CD4-positive, alpha-beta T cell treated with Interleukin-17A for 1 hour (primary cell): ENCODE results near the gene LGALS7.
"Not testable (repeated sequence)": the region's sequence is repeated elsewhere in the genome, so short reads cannot be mapped to it uniquely, and the experiment has no call there.

Experiments used
- DNase-seq: peaks from one replicate; pipeline ENCODE4 v3.0.0-alpha.2; 2020

Gene LGALS7

GRCh38 chr19:38773469-38774177, at the start of gene LGALS7:
Gene LGALS7, minus strand, starts transcription at chr19:38773517. Its CDS starts 25 bp downstream, at chr19:38773492.
- DNase-seq: no peak

GRCh38 chr19:38821230-38821825, 48.0 kb upstream of the LGALS7 start:
- not testable (repeated sequence) for DNase-seq

GRCh38 chr19:38819231-38819920, 46.1 kb upstream of the LGALS7 start:
- no peak for DNase-seq

GRCh38 chr19:38817081-38817480, 43.8 kb upstream of the LGALS7 start:
- DNase-seq: no peak

GRCh38 chr19:38816131-38816750, 42.9 kb upstream of the LGALS7 start:
- DNase-seq: no peak

GRCh38 chr19:38815059-38816001, 42.0 kb upstream of the LGALS7 start:
- DNase-seq: no peak

GRCh38 chr19:38813932-38814331, 40.6 kb upstream of the LGALS7 start:
- not testable (repeated sequence) for DNase-seq

- DNase-seq: no peak
Observed at GRCh38 chr19:38813323-38813722, 40.0 kb upstream of the LGALS7 start.

GRCh38 chr19:38812841-38813320, 39.6 kb upstream of the LGALS7 start, which contains the start of gene LGALS4:
Gene LGALS4, minus strand, starts transcription at chr19:38812945. Its CDS starts 59 bp downstream, at chr19:38812886.
- DNase-seq: no peak

- no peak for DNase-seq
Observed at GRCh38 chr19:38812009-38812840, 38.9 kb upstream of the LGALS7 start.

GRCh38 chr19:38809592-38810252, 36.4 kb upstream of the LGALS7 start:
- no peak for DNase-seq

- DNase-seq: no peak
Observed at GRCh38 chr19:38808741-38809140, 35.4 kb upstream of the LGALS7 start.

GRCh38 chr19:38807374-38808098, 34.2 kb upstream of the LGALS7 start:
- DNase-seq: not testable (repeated sequence)

- DNase-seq: no peak
Observed at GRCh38 chr19:38806371-38806770, 33.1 kb upstream of the LGALS7 start.

GRCh38 chr19:38805180-38805579, 31.9 kb upstream of the LGALS7 start:
- no peak for DNase-seq

GRCh38 chr19:38803543-38803942, 30.2 kb upstream of the LGALS7 start:
- DNase-seq: no peak

GRCh38 chr19:38801359-38802095, 28.2 kb upstream of the LGALS7 start:
- DNase-seq: no peak

GRCh38 chr19:38800577-38801347, 27.4 kb upstream of the LGALS7 start:
- DNase-seq: no peak
